Measurements from ENCODE around the gene ELMO1. TPM values are rescaled to one million over a fixed set of nuclear protein-coding genes. Genes with fewer than 3 reads are reported as not detected.

Gene ELMO1
- total and polyA plus RNA-seq, 2 of the 13 experiments (the other 11 are each of a cell fraction or from before 2014, with no cell fraction given) = 0.11 to 0.17 TPM

- no TSS peak for BruUV-seq (replicated peaks)
- H3K9me3 ChIP-seq (ENCODE audit: low read length) = no peaks in the 10 kb centered on the region
- H3K27me3 ChIP-seq (ENCODE audit: control insufficient read depth in 1 of 2, insufficient read depth in 2 of 2, low read length in 2 of 2) = 0 out of 5 replicates have a peak, but pooled peaks cover 0 to 11% of the 10 kb centered on the region in 2 experiments
- CTCF ChIA-PET (ENCODE audit: low intra/inter-chr PET ratio, low total read pairs) = no interaction called here
- DNase-seq (ENCODE audit: low spot score) (no peak), ATAC-seq (no peak), FAIRE-seq (no peak)
- no peak overlapping the region for H3K4me3 ChIP-seq (replicated peaks in 1 of 3; ENCODE audit: insufficient read depth in 1 of 3, low read depth in 2 of 3, low read length in 3 of 3)
- TF ChIP-seq TGIF2 (CRISPR knock-in tag; IDR thresholded peaks at IDR 0.05) (no peak), IRF1 (CRISPR knock-in tag; IDR thresholded peaks at IDR 0.05; ENCODE audit: low read depth) (no peak), YEATS2 (CRISPR knock-in tag; IDR thresholded peaks at IDR 0.05; ENCODE audit: borderline replicate concordance) (no peak), ZZZ3 (CRISPR knock-in tag; IDR thresholded peaks at IDR 0.05; ENCODE audit: borderline replicate concordance) (no peak), NCOR1 (IDR thresholded peaks at IDR 0.05; ENCODE audit: borderline replicate concordance, low read length) (no peak), SMARCC2 (IDR thresholded peaks at IDR 0.05) (no peak), SALL2 (CRISPR knock-in tag; IDR thresholded peaks at IDR 0.05) (no peak), KLF9 (CRISPR knock-in tag; IDR thresholded peaks at IDR 0.05; ENCODE audit: low read depth) (no peak), ARID2 (CRISPR knock-in tag; IDR thresholded peaks at IDR 0.05; ENCODE audit: borderline replicate concordance) (no peak), PREB (CRISPR knock-in tag; IDR thresholded peaks at IDR 0.05) (no peak), PPARG (CRISPR knock-in tag; conservative IDR thresholded peaks at IDR 0.05) (no peak), FOXP4 (CRISPR knock-in tag; IDR thresholded peaks at IDR 0.05) (no peak)
- in situ Hi-C loops (cut with HindIII; ENCODE audit: extremely low pct_ligation_motif_present, low pct_unique_long_range_greater_than_20kb) = no loop called here
- 92% methylated on average over 1 of the region's 1 CpG for WGBS (ENCODE audit: low lambda C conversion rate)
- intact Hi-C loops (cut with micrococcal nuclease; ENCODE audit: unreplicated experiment) = no loop called here
- H4K20me1 ChIP-seq (ENCODE audit: insufficient read depth, low read length) = no peaks in the 10 kb centered on the region
- no peak overlapping the region for H2AFZ ChIP-seq (ENCODE audit: low read length)
- POLR2A ChIA-PET = no interaction called here
- H3K4me2 ChIP-seq (ENCODE audit: low read depth, low read length) = no peak overlapping the region
- H3K36me3 ChIP-seq (replicated peaks in 1 of 2; ENCODE audit: control insufficient read depth in 1 of 2, insufficient read depth in 2 of 2, low read length in 2 of 2) = no peaks in the 10 kb centered on the region
- no peaks in the 10 kb centered on the region for H3K79me2 ChIP-seq (ENCODE audit: insufficient read depth, low read length)
- H3K4me1 ChIP-seq (ENCODE audit: insufficient read depth, low read length) = no peaks in the 10 kb centered on the region
- no peak overlapping the region for H3K27ac ChIP-seq (ENCODE audit: extremely low read length, insufficient read depth, low read length)
- no peak overlapping the region for H3K9ac ChIP-seq (ENCODE audit: insufficient read depth, low read depth, low read length)
Observed at GRCh38 chr7:36920433-36920832, 528.2 kb downstream of the ELMO1 start.

Data from HepG2 (cell line).